Tibial nerve (tissue), 4 donors: ENCODE data around the gene LHFPL2.

Experiments used
- EP300 ChIP-seq, 2 donors: sonication (generic); formaldehyde crosslinking; IDR thresholded peaks; one replicate each; pipeline ENCODE4 v1.6.1; 2017; ENCODE audit warnings: antibody characterized with exemption in 2 of 2, mild to moderate bottlenecking in 1 of 2
- POLR2A ChIP-seq, 2 donors: fragments of 450-650 bp; IDR thresholded peaks; one replicate each; pipeline ENCODE4 v1.6.1; 2017; ENCODE audit warnings: antibody characterized with exemption in 2 of 2, mild to moderate bottlenecking in 2 of 2, moderate library complexity in 2 of 2
- TF ChIP-seq, protein P1 (sequence below), 5 experiments: fragments of 200-600 bp in 3 of 5; fragments of 450-650 bp in 2 of 5; sonication (generic) in 3 of 5; IDR thresholded peaks; one replicate each; pipeline ENCODE4 v1.5.1; 2016 to 2019; ENCODE audit warnings: antibody characterized with exemption in 5 of 5, mild to moderate bottlenecking in 3 of 5, moderate library complexity in 2 of 5

DNA sequence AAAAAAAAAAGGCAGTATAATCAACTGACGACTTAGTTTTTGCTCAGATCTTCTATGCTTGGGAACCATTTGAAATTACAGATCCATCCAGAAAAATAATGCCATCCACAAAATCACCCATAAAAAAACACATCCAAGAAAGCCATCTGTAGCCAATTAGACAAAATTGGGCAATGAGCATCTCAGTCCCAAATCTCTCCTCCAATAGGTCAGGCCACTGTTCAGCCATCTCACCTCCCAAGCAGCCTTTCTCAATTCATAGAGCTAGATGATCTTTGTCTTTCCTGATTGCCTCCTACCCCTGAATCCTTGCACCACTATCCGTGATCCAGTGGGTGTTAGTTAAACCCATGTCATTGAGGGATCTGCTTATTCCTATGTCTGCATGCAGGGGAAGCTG, 148.5 kb downstream of the LHFPL2 start:
- TF ChIP-seq POLR2A (IDR thresholded peaks at IDR 0.05): no peak
- TF ChIP-seq, protein P1, sequence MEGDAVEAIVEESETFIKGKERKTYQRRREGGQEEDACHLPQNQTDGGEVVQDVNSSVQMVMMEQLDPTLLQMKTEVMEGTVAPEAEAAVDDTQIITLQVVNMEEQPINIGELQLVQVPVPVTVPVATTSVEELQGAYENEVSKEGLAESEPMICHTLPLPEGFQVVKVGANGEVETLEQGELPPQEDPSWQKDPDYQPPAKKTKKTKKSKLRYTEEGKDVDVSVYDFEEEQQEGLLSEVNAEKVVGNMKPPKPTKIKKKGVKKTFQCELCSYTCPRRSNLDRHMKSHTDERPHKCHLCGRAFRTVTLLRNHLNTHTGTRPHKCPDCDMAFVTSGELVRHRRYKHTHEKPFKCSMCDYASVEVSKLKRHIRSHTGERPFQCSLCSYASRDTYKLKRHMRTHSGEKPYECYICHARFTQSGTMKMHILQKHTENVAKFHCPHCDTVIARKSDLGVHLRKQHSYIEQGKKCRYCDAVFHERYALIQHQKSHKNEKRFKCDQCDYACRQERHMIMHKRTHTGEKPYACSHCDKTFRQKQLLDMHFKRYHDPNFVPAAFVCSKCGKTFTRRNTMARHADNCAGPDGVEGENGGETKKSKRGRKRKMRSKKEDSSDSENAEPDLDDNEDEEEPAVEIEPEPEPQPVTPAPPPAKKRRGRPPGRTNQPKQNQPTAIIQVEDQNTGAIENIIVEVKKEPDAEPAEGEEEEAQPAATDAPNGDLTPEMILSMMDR (IDR thresholded peaks at IDR 0.05): no peak
- no peak for TF ChIP-seq EP300 (IDR thresholded peaks at IDR 0.05)
